Stromal cell of bone marrow (primary cell): ENCODE measurements around the gene ACACB.
A peak's percentile ranks its signal among the peaks of the same experiment; 100 is the strongest.

Source experiments
- DNase-seq: peaks from one replicate; pipeline ENCODE4 v3.0.0-alpha.2; 2012; ENCODE audit warnings: low read depth

The ACACB gene

GRCh38 chr12:109115758-109116610 is at the start of gene ACACB:
TSS of gene ACACB (plus strand) at chr12:109116587. CDS start at chr12:109139406, 22,819 bp downstream.
- DNase-seq = no peak

DNA sequence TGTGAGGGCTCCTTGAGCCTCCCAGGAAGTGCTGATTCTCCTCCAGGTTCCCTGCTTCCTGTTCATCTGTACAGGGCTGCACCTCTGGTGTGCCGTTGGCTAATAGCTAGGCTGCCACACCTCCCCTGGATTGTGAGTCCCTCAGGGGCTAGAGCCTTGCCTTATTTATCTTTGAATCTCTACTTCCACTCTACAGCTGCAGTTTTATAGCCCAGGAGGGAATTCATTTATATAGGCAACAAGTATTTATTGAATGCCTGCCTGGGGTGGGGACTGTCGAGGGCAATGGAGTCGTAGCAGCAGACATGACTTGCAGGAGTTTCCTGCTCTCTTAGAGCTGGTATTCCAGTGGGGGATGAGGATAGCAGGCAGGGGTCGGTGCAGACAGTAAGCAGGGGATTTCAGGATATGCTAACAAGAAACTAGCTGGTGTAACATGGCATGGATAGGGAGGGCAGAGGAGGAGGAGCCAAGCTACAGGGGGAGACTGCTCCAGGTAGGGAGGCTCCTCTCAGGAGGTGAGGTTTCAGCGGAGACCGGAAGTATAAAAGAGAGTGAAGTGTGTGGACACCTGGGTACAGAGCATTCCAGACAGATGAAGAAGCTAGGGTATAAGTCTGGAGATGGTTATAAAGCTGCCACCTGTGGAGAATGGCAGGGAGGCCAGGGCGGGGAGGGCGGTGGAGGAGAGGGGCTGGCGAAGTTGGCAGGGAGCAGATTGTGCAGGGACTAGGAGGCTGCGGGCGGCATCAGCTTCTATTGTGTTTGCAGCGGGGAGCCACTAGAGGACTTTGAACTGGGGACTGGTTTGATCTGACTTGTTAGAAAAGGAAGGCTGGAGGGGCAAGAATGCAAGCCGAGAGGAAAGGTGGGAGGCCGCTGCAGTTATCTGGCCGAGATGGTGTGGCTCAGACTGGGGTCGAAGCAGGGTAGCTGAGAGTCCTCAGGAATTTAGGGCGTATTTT is 46.8 kb upstream of the ACACB start:
- DNase-seq = no peak

- DNase-seq = no peak
Measured at GRCh38 chr12:109074866-109075265, 41.5 kb upstream of the ACACB start.

- DNase-seq = no peak
Measured at GRCh38 chr12:109082751-109083150, 33.6 kb upstream of the ACACB start.

GRCh38 chr12:109084425-109084824 is 32.0 kb upstream of the ACACB start:
- DNase-seq = no peak

DNA sequence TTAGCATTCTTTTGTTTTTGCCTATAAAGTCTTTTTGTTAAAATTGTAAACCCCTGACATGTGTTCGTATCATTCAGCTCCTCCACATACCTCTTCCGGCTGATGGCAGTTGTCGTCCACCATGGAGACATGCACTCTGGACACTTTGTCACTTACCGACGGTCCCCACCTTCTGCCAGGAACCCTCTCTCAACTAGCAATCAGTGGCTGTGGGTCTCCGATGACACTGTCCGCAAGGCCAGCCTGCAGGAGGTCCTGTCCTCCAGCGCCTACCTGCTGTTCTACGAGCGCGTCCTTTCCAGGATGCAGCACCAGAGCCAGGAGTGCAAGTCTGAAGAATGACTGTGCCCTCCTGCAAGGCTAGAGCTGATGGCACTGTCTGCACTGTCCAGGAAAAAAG is 30.8 kb upstream of the ACACB start:
- no peak for DNase-seq

GRCh38 chr12:109087250-109087649 is 29.1 kb upstream of the ACACB start:
- no peak for DNase-seq

DNA sequence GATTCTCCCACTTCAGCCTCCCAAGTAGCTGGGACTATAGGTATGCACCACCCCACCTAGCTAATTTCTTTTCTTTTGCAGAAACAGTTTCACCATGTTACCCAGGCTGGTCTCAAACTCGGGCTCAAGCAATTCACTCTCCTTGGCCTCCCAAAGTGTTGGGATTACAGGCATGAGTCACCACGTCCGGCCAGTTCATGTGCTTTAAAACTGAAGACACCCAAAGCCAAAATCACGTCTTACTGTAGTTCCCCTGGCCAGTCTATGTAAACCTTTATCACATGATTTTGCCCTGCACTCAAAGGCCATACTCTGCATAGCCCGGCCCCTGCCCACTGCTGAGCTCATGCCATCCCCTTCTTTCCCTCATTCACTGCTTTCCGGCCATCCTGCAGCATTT is 27.6 kb upstream of the ACACB start:
- peak; percentile 27 for DNase-seq

GRCh38 chr12:109089683-109090082 is 26.7 kb upstream of the ACACB start:
- DNase-seq = no peak

GRCh38 chr12:109092497-109093021 is 23.8 kb upstream of the ACACB start:
- no peak for DNase-seq

- DNase-seq = peak; percentile 81
Measured at GRCh38 chr12:109093022-109093918, 23.1 kb upstream of the ACACB start, which contains the start of gene ALKBH2. TSS of gene ALKBH2 (minus strand) at chr12:109093472. CDS start at chr12:109092786, 686 bp downstream.

DNA sequence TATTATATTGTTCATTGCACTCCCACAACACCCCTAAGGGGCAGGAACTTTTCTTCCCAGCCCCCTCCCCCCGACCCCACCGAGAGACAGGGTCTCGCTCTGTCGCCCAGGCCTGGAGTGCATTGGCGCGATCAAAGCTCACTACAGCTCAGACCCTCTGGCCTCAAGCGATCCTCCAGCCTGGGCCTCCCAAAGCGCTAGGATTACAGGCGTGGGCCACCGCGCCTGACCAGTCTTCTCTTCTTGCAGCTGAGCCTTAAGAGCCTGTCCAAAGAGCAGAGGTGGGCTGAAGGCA is 19.3 kb upstream of the ACACB start:
- no peak for DNase-seq

DNA sequence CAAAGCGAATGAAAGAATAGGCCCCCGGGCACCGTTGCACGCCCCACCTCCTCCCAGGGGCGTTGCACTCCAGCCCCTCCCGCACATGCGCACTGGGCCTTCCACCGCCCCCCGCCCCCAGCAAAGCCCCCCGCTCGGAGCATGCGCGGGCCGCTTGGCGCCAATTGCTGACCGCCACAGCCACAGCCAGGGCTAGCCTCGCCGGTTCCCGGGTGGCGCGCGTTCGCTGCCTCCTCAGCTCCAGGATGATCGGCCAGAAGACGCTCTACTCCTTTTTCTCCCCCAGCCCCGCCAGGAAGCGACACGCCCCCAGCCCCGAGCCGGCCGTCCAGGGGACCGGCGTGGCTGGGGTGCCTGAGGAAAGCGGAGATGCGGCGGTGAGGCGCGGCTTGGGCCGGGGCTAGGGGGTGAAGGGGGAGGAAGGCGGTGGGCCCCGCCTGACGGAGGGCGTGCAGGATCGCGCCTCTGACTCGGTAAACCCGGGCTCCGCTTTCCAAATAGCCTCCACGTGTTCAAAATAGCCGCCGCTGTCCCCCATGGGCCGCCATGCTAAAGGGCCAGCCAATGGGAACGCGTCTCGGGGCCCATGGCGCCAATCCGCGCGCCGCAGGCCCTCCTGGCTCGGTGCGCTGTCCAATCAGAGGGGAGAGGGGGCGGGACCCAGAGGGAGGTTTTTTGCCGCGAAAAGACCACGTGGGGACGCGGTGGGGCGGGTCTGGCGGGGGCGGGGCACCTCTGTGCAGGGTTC is 18.8 kb upstream of the ACACB start, which contains the start of gene UNG:
UNG (plus strand) TSS at position 163 of the 748 bp plus-strand sequence; CDS start at position 246, 83 bp downstream.
- DNase-seq = peak; percentile 93

GRCh38 chr12:109098183-109098604 is 18.2 kb upstream of the ACACB start:
- DNase-seq = peak; percentile 39

DNA sequence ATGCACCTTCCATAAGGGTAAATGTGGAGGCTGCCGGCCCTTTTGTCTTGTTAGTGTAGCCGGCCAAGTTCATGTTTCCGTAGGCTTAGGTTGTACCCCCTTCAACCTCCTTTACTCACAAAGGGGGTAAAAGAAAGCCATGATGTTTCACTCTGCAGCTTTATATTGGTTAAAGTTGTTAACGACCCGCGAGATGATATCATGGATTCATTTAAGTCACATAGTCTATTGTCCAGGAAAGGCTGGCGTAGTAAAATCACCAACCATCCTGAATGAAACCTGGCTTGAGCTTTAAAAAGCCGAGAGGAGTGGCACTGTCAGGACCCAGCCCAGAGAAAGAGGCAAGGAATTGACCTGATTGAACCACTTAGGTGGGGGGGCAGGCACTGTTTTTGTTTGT is 17.7 kb upstream of the ACACB start:
- no peak for DNase-seq

DNA sequence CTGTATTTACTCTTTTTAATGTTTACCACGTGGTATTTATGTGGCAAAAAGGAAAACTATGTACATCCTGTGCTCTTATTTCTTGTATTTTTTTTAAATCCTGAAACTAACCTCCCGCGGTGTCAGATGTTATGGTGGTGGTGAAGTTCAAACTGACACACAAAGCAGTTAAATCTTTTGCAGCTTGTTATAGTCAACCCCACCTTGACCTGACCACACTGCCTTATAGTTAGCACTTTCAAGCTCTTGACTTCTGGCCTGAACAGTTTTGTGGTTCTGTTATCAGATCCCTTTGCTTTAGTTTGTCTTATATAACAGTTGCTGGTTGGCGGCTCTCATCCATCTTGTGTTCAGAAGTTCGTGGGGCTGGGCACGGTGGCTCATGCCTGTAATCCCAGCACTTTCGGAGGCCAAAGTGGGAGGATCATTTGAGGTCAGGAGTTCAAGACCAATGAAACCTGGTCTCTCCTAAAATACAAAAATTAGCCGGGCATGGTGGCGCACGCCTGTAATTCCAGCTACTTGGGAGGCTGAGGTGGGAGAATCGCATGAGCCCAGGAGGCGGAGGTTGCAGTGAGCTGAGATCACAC is 16.9 kb upstream of the ACACB start:
- no peak for DNase-seq

DNA sequence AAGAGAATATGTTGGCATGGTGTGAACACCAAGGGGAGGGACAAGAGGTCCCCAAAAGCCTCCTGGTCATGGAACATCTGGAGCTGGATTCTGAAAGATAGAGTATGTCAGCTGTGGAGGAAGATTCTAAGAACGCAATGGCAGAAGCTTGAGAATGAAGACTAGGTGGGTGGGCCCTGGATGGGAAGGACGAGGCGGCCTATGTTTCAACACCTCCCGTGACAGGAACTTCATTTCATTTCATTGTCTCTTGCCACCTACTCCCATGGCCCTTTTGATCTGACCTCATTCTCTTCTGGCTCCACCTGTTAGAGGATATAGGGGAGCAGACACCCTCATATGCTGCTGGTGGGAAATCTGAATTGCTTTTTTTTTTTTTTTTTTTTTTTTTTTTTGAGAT is 15.6 kb upstream of the ACACB start:
- no peak for DNase-seq

DNA sequence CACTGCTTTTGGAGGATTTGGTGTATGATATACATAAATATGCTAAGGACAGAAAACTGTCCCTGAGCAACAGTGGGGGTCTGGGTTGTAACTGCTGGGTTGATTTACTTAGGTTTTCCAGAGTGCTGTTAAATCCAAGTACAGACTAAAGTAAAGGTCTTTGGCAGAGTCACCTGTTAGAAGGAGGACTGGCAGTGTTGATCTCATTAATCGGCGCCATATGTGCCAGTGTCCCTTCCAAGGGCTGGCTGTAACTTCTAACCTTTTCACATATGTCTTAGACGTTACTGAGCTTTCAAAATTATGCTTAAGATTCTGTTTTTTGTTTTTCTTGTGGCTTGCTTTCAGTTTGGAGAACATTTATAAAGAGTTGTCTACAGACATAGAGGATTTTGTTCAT is 13.9 kb upstream of the ACACB start:
- no peak for DNase-seq

DNA sequence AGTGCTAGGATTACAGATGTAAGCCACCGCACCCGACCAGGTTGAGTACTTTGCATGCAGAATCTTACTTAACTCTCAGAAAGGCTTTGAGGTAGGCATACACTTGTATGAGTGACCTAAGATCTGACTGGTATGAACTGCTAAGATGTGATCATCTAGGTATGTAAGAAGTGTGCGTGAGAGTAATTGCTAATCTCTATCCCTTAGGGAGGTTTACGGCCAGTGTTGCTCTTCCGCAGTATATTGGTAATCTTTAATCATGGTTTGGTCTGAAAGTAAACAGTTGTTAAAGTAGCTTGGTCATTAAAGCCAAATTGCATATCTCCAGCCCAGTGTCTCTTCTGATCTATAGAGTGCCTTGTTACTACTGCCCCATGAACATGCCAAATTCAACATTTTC is 11.2 kb upstream of the ACACB start:
- DNase-seq = no peak

GRCh38 chr12:109109746-109110350 is 6.5 kb upstream of the ACACB start:
- DNase-seq = no peak
